Measurements from ENCODE around the gene FGGY. TPM values are rescaled to one million over a fixed set of nuclear protein-coding genes. Genes with fewer than 3 reads are reported as not detected.

Gene FGGY
- total RNA-seq, 1 experiment from 2014 or later, result 14.6 TPM

DNA sequence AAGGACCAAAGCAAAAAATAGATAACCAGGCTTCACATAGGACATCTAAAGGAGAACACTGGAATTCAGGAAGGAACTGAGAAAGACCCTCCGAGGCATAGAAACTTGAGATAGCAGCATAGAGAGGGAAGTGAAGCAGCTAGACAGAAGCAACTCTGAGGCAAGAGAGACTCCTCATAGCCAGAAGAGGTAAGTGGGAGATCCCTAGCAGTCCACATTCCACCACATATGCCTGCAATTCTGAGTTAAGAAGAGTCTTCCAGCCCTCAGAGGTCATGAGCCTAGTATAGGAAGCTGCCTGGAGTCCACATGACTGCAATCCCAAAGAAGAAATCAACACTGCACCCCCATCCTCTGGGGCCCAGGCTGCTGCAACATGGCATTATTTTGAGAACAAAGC lies 13.9 kb upstream of the FGGY start:
- peaks cover 6% of the 10 kb centered on the region in 2 experiments; a peak in 3 of 4 replicates for H3K4me1 Mint-ChIP-seq
- no peak overlapping the region for H2BK12ac ChIP-seq (ENCODE audit: insufficient read length, low read depth, low read length)
- no peaks in the 10 kb centered on the region for H3K9me3 Mint-ChIP-seq
- H3K27ac ChIP-seq (ENCODE audit: insufficient read length, low read depth, low read length), result no peak overlapping the region
- DNase-seq, result no peak
- no peak overlapping the region for H2BK20ac ChIP-seq (ENCODE audit: low read depth, low read length, poor library complexity, severe bottlenecking)
- H3K4me2 ChIP-seq (ENCODE audit: insufficient read depth, insufficient read length, low read length), result no peak overlapping the region
- no peak overlapping the region for H4K8ac ChIP-seq (replicated peaks; ENCODE audit: insufficient read length, low read depth, low read length)
- WGBS (ENCODE audit: extremely low coverage, insufficient read length, low lambda C conversion rate), result no CpG with 5 or more reads among the region's 1 CpG
- no peak overlapping the region; the same call in 1 of the 2 replicates for H3K14ac ChIP-seq (ENCODE audit: insufficient read depth, low read length)
- H2BK15ac ChIP-seq (ENCODE audit: low read depth, low read length), result no peak overlapping the region
- no peaks in the 10 kb centered on the region for H3K9me3 ChIP-seq (ENCODE audit: control insufficient read depth, low read depth, low read length)
- H3K4me1 ChIP-seq (ENCODE audit: insufficient read depth, low read length), result no peaks in the 10 kb centered on the region
- no peak overlapping the region for H3K4ac ChIP-seq (ENCODE audit: low read depth, low read length)
- H2BK5ac ChIP-seq (ENCODE audit: insufficient read length, low read length), result no peak overlapping the region
- H3K27me3 ChIP-seq (ENCODE audit: insufficient read depth, low read length), result no peaks in the 10 kb centered on the region
- H2BK120ac ChIP-seq (ENCODE audit: low read depth, low read length, poor library complexity, severe bottlenecking), result no peak overlapping the region
- no peak overlapping the region for H3T11ph ChIP-seq (ENCODE audit: low read length)
- no peak overlapping the region for H3K4me3 Mint-ChIP-seq
- TF ChIP-seq, protein P1, sequence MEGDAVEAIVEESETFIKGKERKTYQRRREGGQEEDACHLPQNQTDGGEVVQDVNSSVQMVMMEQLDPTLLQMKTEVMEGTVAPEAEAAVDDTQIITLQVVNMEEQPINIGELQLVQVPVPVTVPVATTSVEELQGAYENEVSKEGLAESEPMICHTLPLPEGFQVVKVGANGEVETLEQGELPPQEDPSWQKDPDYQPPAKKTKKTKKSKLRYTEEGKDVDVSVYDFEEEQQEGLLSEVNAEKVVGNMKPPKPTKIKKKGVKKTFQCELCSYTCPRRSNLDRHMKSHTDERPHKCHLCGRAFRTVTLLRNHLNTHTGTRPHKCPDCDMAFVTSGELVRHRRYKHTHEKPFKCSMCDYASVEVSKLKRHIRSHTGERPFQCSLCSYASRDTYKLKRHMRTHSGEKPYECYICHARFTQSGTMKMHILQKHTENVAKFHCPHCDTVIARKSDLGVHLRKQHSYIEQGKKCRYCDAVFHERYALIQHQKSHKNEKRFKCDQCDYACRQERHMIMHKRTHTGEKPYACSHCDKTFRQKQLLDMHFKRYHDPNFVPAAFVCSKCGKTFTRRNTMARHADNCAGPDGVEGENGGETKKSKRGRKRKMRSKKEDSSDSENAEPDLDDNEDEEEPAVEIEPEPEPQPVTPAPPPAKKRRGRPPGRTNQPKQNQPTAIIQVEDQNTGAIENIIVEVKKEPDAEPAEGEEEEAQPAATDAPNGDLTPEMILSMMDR (conservative IDR thresholded peaks at IDR 0.05), result no peak
- no peak overlapping the region for H3K23ac ChIP-seq (ENCODE audit: insufficient read length, low read depth, low read length)
- no peak overlapping the region for H3K9ac ChIP-seq (ENCODE audit: extremely low read depth, insufficient read length, low read length)
- no peak overlapping the region for H3K27ac Mint-ChIP-seq
- no peak overlapping the region for H2AK5ac ChIP-seq (ENCODE audit: insufficient read length, low read length)
- no peaks in the 10 kb centered on the region for H3K23me2 ChIP-seq (ENCODE audit: insufficient read length, low read depth, low read length, poor library complexity, severe bottlenecking)
- no peaks in the 10 kb centered on the region for H3K36me3 Mint-ChIP-seq (ENCODE audit: insufficient read depth in 1 of 3, low read depth in 3 of 3)
- H3K79me1 ChIP-seq (ENCODE audit: insufficient read depth, low read depth, low read length, poor library complexity, severe bottlenecking), result no peaks in the 10 kb centered on the region
- no peak overlapping the region for H4K91ac ChIP-seq (ENCODE audit: insufficient read length, low read depth, low read length)
- H3K56ac ChIP-seq (ENCODE audit: insufficient read length, low read depth, low read length), result no peak overlapping the region
- H2AFZ ChIP-seq (ENCODE audit: low read length), result no peak overlapping the region
- H3K79me2 ChIP-seq (ENCODE audit: insufficient read depth, low read length), result no peaks in the 10 kb centered on the region
- H3K27me3 Mint-ChIP-seq (ENCODE audit: low read depth), result no peaks in the 10 kb centered on the region
- H4K5ac ChIP-seq (ENCODE audit: insufficient read length, low read depth, low read length), result no peak overlapping the region
- H4K20me1 ChIP-seq (ENCODE audit: control insufficient read depth, insufficient read depth, insufficient read length), result no peaks in the 10 kb centered on the region
- no peak overlapping the region for H3K18ac ChIP-seq (ENCODE audit: insufficient read length, low read depth, low read length)
